Stimulated activated CD8-positive, alpha-beta memory T cell treated with anti-CD3 and anti-CD28 coated beads, Interleukin-4, amount 100 ng/mL, for 48 hours (primary cell): ENCODE data around the gene PDCD10.
A peak's percentile ranks its signal among the peaks of the same experiment; 100 is the strongest.

ENCODE experiments used
- DNase-seq: peaks from one replicate; pipeline ENCODE4 v3.0.0-alpha.2; 2020

Gene PDCD10

GRCh38 chr3:167734498-167735232, at the start of gene PDCD10:
Gene PDCD10, minus strand, starts transcription at chr3:167734892. Its CDS starts 14,735 bp downstream, at chr3:167720157.
- DNase-seq, result peak; percentile 95

GRCh38 chr3:167783781-167784180, 49.1 kb upstream of the PDCD10 start:
- DNase-seq, result no peak

GRCh38 chr3:167780214-167780883, 45.7 kb upstream of the PDCD10 start:
- DNase-seq, result no peak

- DNase-seq, result no peak
These were observed 42.7 kb upstream of the PDCD10 start for GRCh38 chr3:167777356-167777755.

- DNase-seq, result no peak
These were observed 41.5 kb upstream of the PDCD10 start for GRCh38 chr3:167776066-167776685.

- DNase-seq, result no peak
These were observed 38.9 kb upstream of the PDCD10 start for GRCh38 chr3:167773584-167773983.

GRCh38 chr3:167772992-167773391, 38.3 kb upstream of the PDCD10 start:
- DNase-seq, result no peak

- DNase-seq, result no peak
These were observed 27.6 kb upstream of the PDCD10 start for GRCh38 chr3:167762296-167762695.

GRCh38 chr3:167761302-167761701, 26.6 kb upstream of the PDCD10 start:
- DNase-seq, result no peak

GRCh38 chr3:167754049-167754448, 19.4 kb upstream of the PDCD10 start:
- no peak for DNase-seq

- DNase-seq, result no peak
These were observed 15.7 kb upstream of the PDCD10 start for GRCh38 chr3:167750272-167750971.

- DNase-seq, result no peak
These were observed 15.0 kb upstream of the PDCD10 start for GRCh38 chr3:167749728-167750127.

- no peak for DNase-seq
These were observed 14.5 kb upstream of the PDCD10 start for GRCh38 chr3:167749209-167749608.

GRCh38 chr3:167743799-167744198, 9.1 kb upstream of the PDCD10 start:
- no peak for DNase-seq

GRCh38 chr3:167742338-167742737, 7.6 kb upstream of the PDCD10 start:
- DNase-seq, result no peak

- DNase-seq, result peak; percentile 38
These were observed 6.4 kb upstream of the PDCD10 start for GRCh38 chr3:167740961-167741587.

GRCh38 chr3:167739190-167739810, 4.6 kb upstream of the PDCD10 start:
- no peak for DNase-seq

GRCh38 chr3:167738037-167738436, 3.3 kb upstream of the PDCD10 start:
- DNase-seq, result no peak

GRCh38 chr3:167736997-167737396, 2.3 kb upstream of the PDCD10 start:
- no peak for DNase-seq

GRCh38 chr3:167736264-167736787, 1.6 kb upstream of the PDCD10 start:
- DNase-seq, result no peak

GRCh38 chr3:167735233-167736138, 794 bp upstream of the PDCD10 start, which contains the start of gene SERPINI1:
Gene SERPINI1, plus strand, starts transcription at chr3:167735721. Its CDS starts 53,408 bp downstream, at chr3:167789129.
- DNase-seq, result peak; percentile 81
